GM21526 (cell line): ENCODE data around the gene MFRP.
"Not testable (repeated sequence)": the region's sequence is repeated elsewhere in the genome, so short reads cannot be mapped to it uniquely, and the experiment has no call there.

Experiments
- ATAC-seq: cut with Tn5 transposase; IDR thresholded peaks from one replicate; pipeline ENCODE4 v1.9.1; 2021; ENCODE audit warnings: moderate library complexity; ENCODE audit not compliant: unreplicated experiment, low FRiP score

MFRP gene

DNA sequence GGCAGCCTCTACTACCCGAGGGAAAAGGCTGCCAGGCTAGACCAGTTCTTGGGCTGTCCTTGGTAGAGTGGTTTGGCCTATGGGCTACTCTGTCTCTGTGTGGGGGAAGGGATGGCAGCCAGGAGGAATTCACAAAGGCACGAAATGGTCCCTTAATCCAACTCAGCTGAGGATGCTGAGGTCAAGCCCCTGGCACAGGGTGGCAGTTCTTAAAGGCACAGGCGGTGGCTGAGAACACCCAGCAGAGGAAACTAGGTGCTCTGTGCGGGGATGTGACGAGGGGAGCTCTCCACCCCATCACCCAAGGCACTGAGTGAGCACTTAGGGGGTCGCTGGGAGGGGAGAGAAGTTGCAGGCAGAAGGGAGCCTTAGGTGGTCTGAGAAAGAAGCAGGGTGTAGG lies at the start of gene MFRP:
MFRP (minus strand) TSS at position 101 of the 400 bp plus-strand sequence. CDS start 192 bp downstream, outside the sequence.
- no peak for ATAC-seq

DNA sequence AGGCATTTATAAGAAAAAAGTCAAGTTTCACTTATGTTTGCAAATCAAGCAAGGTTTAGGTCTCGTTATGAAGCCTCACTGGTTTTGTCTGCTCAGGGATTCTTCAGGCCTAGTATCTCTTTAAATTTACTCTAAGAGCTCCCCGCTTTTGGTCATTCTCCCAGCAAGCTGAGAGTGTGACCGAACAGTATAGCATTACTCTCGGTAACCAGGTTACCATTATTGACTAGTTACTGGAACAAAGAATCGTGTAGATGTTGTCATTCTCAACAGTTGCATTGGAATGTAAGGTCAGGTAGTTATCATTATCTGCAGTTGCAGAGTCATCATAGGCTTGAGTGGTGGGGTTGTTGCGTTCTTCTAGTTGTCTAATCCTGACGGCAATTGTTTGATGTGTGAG lies 44.8 kb upstream of the MFRP start:
- no peak for ATAC-seq

DNA sequence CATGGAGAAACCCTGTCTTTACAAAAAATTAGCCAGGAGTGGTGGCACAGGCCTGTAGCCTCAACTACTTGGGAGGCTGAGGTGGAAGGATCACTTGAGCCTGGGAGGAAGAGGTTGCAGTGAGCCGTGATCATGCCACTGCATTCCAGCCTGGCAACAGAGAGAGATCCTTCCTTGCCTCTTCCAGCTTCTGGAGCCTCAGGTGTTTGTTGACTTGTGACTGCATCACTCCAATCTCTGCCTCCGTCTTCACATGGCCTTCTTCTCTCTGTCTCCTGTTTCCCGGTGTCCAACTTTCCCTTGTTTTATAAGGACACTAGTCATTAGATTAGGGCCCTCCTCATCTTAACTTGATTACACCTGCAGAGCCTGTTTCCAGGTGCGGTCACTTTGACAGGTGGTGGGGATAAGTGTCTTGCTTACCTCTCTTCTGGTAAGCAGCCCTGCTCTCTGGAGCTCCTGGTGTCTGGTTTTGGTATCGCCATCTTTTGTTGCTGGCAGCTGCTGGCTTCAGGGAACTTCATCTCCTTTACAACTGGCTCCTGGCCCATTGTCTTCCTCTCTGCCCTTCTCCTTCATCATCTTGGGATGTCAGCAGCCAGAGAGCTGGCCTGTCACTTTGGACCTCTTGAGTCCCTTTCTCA lies 43.2 kb upstream of the MFRP start:
- ATAC-seq, result no peak

DNA sequence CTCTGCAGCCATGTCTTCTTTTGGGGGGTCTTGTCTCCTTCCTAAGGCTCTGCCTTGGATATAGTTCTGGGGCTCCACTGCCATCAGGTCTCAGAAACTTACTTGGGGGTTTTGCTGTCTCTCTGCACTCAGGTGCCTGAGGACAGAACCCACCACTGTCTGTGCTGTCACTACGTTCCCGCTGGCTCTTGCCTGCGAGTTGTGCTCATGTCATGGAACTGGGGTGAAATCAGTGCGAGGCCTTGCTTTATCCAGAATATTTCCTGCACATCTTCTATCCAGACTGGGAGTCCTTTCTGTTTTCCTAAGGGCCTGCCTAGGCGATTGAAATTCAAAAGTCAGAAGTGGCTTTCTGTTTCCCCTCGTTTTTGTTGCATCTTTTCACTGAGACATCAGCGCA lies 41.6 kb upstream of the MFRP start:
- no peak for ATAC-seq

DNA sequence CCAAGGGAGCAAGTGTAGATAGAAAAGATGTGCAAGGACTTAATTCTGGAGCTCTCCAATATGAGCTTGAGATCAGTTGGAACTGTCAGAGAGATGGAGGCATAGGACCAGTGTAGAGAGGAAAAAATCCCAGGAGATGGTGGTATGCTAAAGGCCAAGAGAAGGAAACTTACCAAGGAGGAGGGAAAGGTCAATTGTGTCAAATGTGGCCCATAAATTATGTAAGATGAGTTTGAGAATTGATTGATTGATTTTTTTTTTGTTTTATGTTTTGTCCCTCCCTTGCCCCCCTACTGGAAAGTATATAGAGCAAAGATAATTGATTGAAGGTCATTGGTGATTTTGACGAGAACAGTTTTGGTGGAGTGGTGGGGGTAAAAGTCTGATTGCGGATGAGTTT lies 37.8 kb upstream of the MFRP start:
- no peak for ATAC-seq

GRCh38 chr11:119382513-119382912 lies 36.0 kb upstream of the MFRP start:
- ATAC-seq, result not testable (repeated sequence)

DNA sequence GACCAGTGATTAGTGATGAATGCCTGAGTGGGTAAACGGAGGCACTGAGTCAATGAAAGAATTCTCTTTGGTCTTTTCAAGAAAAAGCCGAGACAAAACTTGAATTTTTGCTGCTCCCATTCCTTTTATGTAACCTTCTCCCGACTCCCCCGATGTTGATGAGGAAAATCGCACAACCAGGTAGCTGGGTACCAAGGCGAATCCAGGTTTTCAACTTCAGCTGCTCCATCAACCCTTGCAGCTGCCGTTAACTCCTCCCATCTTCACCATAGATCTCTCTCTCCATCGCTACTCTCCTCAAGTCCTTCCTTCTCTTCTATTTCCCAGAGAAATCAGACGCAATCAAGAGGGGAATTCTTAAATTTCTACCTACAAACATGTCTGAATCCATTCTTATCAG lies 35.6 kb upstream of the MFRP start:
- no peak for ATAC-seq

DNA sequence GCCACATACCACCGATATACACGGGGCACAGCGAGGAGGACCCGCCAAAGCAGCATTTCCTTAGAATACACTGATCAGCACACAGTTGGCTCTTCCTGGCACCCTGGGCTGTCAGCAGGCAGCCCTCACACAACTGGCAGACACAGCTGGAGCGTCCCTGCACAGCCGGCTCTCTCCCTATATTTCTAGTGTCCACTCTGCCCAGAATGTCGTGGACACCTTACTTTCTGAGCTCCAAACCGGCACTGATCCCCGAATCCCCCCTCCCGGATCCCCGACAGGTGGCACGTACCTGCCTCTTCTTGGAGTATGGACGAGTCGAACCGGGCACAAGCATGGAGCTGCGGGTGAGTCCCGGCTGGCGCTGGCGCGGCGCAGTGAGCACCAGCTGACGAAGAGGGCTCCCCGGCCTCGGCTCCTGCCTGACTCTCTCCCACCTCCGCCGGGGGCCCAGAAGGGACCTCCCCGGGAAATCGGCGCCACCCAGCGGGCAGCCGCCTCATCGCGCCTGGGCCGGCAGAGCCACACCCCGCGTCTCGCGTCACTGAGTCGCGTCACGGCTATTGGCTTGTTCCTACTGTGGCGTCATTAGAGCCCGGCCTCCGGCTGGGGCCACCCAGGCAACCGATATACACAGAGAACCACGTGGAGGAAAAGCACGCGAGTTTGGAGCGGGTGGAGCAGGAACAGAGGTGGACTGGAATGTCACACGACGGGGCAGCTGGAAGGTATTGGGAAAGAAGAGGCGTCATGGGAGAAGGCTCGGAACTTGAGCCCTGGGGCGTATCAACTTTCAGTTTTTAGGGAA lies 34.9 kb upstream of the MFRP start, which contains the start of gene USP2:
USP2 (minus strand) TSS at position 510 of the 808 bp plus-strand sequence. CDS start 8,210 bp downstream, outside the sequence.
- peak; percentile 98 for ATAC-seq

- ATAC-seq, result no peak
These were observed 34.3 kb upstream of the MFRP start for GRCh38 chr11:119380827-119381180.

GRCh38 chr11:119380160-119380826 lies 33.8 kb upstream of the MFRP start:
- ATAC-seq, result no peak

DNA sequence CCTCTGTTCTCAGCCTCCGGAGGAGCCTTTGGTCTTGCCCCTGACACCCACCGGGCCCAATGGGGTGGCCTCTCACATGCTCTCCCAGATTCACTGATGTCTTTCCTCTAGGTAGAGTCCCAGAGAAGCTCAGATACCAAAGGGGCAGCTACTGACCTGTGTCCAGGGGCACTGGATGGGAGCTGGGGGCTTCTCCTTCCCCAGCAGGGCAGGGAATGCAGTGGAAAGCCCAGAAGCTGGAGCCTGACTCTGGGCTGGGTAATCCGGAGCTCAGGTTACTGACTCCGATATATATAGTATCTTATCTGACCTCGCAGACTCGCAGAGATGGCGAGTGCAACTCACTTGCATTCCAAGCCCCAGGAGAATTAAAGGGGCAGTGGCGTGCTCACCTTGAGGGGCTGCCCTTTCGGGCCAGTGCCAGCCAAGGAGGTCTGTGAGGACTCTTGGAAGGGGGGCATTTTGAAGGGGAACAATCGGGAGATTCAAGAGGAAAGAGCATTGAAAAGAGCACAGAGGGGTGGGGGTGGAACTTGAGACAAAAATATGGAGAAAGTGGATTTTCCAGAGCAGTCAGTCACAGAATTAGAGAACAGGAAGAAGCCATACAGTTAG lies 32.5 kb upstream of the MFRP start:
- no peak for ATAC-seq

GRCh38 chr11:119377961-119378667 lies 31.6 kb upstream of the MFRP start:
- ATAC-seq, result no peak

DNA sequence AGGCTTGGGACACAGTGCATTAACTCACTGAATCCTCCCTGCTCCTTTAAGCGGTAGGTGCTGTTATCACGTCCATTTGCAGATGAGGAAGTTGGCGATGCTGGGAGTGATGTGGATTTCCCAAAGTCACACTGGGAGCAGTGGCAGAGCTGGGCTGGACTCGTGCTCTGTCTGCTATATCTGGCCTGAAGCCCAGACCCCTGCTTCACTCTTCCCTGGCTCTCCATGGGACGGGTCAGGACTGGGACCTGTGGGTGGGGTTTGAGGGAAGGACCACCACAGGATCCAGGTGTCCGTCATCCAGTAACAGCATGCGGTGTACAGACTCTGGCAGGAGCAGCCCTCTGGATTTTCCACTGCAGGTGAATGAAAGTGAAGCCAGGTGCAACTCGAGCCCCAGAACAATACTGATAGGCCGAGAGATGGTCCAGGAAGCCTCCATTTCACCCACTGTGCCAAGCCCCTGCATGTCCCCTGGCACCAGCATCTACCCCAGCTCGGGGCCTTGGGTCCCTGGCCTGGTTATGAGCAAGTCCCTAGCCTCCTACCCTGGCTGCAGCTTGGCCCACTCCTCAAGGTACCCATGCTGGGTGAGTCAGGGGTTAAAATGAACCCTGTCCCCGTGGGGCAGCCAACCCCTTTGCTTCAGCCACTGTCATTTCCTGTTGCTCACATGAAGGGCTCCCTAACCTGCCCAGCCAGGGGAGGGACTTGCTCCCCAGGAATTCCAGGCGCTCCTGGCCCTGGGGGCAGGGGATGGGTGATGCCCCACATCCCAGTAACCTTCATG lies 30.8 kb upstream of the MFRP start:
- no peak for ATAC-seq

- no peak for ATAC-seq
These were observed 29.8 kb upstream of the MFRP start for GRCh38 chr11:119376197-119376847.

DNA sequence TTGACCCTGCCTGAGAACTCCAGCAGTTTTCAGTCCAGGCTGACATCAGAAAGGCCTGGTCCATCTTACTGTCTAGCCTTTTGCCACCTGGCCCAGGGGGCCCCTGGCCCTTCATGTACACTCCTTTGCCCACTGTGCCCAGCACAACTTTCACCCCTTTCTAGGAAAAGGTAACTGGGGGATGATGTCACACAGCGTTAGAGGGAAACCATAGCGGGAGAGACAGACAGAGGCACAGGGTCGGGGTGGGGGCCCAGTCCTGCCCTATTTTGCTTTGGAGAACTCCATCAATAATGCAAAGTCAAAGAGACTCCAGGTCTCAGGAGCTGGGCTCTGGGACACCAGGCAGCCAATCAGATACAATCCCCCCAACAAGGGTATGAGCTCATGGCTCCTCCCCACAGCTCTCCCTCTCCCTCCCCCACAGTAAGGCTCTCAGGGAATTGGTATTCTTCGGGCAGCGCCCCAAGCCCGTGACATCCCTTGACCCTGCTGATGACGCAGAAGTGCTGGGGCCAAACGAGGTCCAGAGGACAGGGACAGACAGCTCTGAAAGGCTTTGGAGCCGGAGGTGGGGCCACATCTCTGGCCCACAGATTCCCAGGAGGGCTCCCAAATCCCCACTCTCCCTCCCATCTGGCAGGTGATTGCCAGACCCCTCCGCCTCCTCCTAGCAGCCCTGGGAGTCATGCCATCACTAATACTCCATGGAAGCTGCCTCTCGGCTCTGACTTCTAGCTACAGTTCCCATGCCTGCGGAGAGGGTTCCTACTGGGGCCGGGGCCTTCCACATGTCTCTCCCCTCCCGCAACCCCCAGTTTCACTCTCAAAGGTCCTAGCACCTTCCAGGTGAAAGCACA lies 29.1 kb upstream of the MFRP start:
- no peak for ATAC-seq

DNA sequence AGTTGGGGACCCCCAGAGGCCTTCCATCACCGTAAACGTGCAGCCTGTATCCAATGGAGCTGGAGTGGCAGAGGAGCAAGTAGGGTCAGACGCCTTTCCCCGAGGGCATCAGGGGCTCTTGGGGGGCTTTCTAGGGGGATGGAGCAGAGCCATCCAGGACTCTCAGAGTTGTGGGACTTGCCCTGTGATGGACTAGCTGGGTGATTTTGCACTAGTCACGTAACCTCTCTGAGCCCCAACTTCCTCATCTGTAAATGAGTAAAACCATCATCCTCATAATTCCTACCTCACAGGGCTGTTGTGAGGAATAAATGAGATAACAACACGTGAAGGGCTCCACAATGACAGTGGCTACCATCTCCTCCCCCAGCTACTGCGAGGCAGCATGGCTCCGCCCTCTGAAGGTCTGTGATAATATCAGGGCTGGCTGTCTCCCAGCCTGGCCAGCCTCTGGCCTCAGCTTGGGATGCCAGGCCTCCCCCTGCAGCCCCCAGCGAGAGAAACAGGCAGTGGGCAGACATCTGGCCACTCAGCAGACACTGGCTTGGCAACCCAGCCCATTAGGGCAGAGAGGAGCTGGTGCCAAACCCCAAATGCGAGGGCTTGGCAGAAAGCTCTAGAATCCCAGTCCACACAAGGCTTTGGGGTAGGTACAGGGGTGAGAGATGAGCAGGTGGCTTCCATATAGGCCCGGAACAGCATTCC lies 28.3 kb upstream of the MFRP start:
- no peak for ATAC-seq

DNA sequence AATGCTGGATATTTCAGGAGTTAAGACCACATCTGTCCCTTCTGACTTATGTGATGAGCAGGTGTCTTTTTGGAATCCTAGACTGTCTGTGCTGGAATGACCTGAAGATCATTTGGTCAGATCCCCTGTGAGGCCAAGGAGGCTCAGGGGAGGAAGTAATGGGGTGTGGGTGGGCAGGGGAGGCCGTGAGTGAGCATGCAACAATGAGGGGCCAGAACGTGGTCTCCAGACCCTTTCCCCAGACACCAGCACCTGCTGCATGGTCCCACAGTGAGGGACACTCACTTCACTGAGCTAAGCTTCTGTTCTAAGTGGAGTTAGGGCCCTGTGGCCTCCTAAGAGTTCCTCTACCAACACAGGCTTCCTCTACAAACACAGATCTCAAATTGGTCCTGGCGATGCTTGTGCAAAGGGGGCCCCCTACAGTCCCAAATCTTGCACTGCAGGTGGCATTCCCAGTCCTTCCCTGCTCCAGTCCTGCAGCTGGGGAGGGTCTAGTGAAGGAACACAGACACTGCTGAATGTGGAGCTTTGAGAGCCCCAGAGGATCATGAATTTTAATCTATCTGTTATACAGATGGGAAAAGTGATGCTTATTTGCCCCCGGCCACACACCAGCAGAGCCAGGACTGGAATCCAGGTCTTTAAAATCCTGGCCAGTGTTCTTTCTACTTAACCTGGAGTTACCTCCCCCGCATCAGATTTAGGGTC lies 27.6 kb upstream of the MFRP start:
- ATAC-seq, result no peak
